Left hindlimb (tissue), 1 donor: ENCODE results near the gene ZNF304.
A peak's percentile ranks its signal among the peaks of the same experiment; 100 is the strongest.
"Not testable (repeated sequence)": the region's sequence is repeated elsewhere in the genome, so short reads cannot be mapped to it uniquely, and the experiment has no call there.

Source experiments
- DNase-seq: peaks from one replicate; pipeline ENCODE4 v3.0.0-alpha.2; 2018

Gene ZNF304

GRCh38 chr19:57362997-57363687, 12.1 kb downstream of the ZNF304 start, which contains the start of the genes TRAPPC2B and ZNF547:
TRAPPC2B (plus strand) TSS chr19:57363551; CDS start chr19:57364834, 1,283 bp downstream.
ZNF547 (plus strand) TSS chr19:57363551; CDS start chr19:57368556, 5,005 bp downstream.
- DNase-seq: peak; percentile 100

GRCh38 chr19:57363688-57364181, 12.7 kb downstream of the ZNF304 start:
- no peak for DNase-seq

- DNase-seq: no peak
These were observed 15.7 kb downstream of the ZNF304 start for GRCh38 chr19:57366776-57367175.

GRCh38 chr19:57374179-57374578, 23.1 kb downstream of the ZNF304 start:
- no peak for DNase-seq

GRCh38 chr19:57374647-57375046, 23.6 kb downstream of the ZNF304 start:
- not testable (repeated sequence) for DNase-seq

GRCh38 chr19:57376151-57376550, 25.1 kb downstream of the ZNF304 start:
- no peak for DNase-seq

GRCh38 chr19:57377498-57378146, 26.6 kb downstream of the ZNF304 start:
- DNase-seq: no peak

GRCh38 chr19:57380923-57381322, 29.9 kb downstream of the ZNF304 start:
- no peak for DNase-seq

- no peak for DNase-seq
These were observed 31.9 kb downstream of the ZNF304 start for GRCh38 chr19:57382806-57383488.

- no peak for DNase-seq
These were observed 38.2 kb downstream of the ZNF304 start for GRCh38 chr19:57389194-57389729.

GRCh38 chr19:57389730-57390598, 38.9 kb downstream of the ZNF304 start, which contains the start of gene ZNF548:
ZNF548 (plus strand) TSS chr19:57389854; CDS start chr19:57390100, 246 bp downstream.
- DNase-seq: peak; percentile 99

- DNase-seq: no peak
These were observed 44.6 kb downstream of the ZNF304 start for GRCh38 chr19:57395710-57396109.

- no peak for DNase-seq
These were observed 47.8 kb downstream of the ZNF304 start for GRCh38 chr19:57398868-57399267.

GRCh38 chr19:57403737-57404563, 52.9 kb downstream of the ZNF304 start:
- no peak for DNase-seq

GRCh38 chr19:57406516-57407123, 55.5 kb downstream of the ZNF304 start:
- DNase-seq: no peak
